Gastroesophageal sphincter (tissue), 4 donors: ENCODE measurements around the gene CMTR2. TPM values are rescaled to one million over a fixed set of nuclear protein-coding genes. Genes with fewer than 3 reads are reported as not detected.

ENCODE experiments used
- ATAC-seq: fragments of 150-250 bp; one replicate; pipeline ENCODE4 v1.9.1; 2016; ENCODE audit warnings: mild to moderate bottlenecking, moderate library complexity
- H3K27ac ChIP-seq, 4 donors: fragments of 200-600 bp; sonication (generic) in 3 of 4; 1 replicate in 3 of 4; 2 replicates in 1 of 4; pipeline ENCODE4 v1.5.1; 2016 to 2019
- H3K27me3 ChIP-seq: fragments of 200-600 bp; sonication (generic); one replicate; pipeline ENCODE4 v1.5.1; 2019
- H3K36me3 ChIP-seq, 2 donors: fragments of 200-600 bp; sonication (generic); one replicate each; pipeline ENCODE4 v1.5.1; 2019; ENCODE audit warnings: control low read depth in 1 of 2
- H3K4me1 ChIP-seq, 3 donors: fragments of 200-600 bp; sonication (generic); 1 replicate in 2 of 3; 2 replicates in 1 of 3; pipeline ENCODE4 v1.5.1; 2016 to 2019; ENCODE audit warnings: control low read depth in 2 of 3
- H3K4me3 ChIP-seq, 2 donors: fragments of 200-600 bp; sonication (generic); one replicate each; pipeline ENCODE4 v1.5.1; 2019; ENCODE audit warnings: mild to moderate bottlenecking in 1 of 2, moderate library complexity in 1 of 2
- H3K9me3 ChIP-seq, 3 donors: fragments of 200-600 bp; sonication (generic); one replicate each; pipeline ENCODE4 v1.5.1; 2017 to 2019; ENCODE audit warnings: control low read depth in 2 of 3
- EP300 ChIP-seq: sonication (generic); formaldehyde crosslinking; IDR thresholded peaks from one replicate; pipeline ENCODE4 v1.6.1; 2017; ENCODE audit warnings: antibody characterized with exemption, mild to moderate bottlenecking
- POLR2A ChIP-seq, 2 donors: fragments of 450-650 bp; IDR thresholded peaks; one replicate each; pipeline ENCODE4 v1.6.1; 2017; ENCODE audit warnings: antibody characterized with exemption in 2 of 2, mild to moderate bottlenecking in 2 of 2, moderate library complexity in 1 of 2
- POLR2AphosphoS5 ChIP-seq: sonication (generic); formaldehyde crosslinking; IDR thresholded peaks from one replicate; pipeline ENCODE4 v1.6.1; 2017; ENCODE audit warnings: antibody characterized with exemption
- WGBS, 2 donors: methylation state at CpG; one replicate each; pipeline ENCODE4 v1.1.5; 2018; ENCODE audit warnings: low coverage in 1 of 2; 5-methylcytosine and 5-hydroxymethylcytosine counted together
- total RNA-seq, 4 donors: library from RNA; depleted of rRNA; stranded (reverse); fragments of >200 nt; gene quantifications; one replicate each; pipeline ENCODE4 v1.1.0, GENCODE V29; 2016
- TF ChIP-seq, protein P1 (sequence below), 4 experiments: fragments of 200-600 bp in 2 of 4; fragments of 450-650 bp in 2 of 4; sonication (generic) in 1 of 4; IDR thresholded peaks; one replicate each; pipeline ENCODE4 v1.5.1; 2017 to 2019; ENCODE audit warnings: antibody characterized with exemption in 4 of 4, mild to moderate bottlenecking in 2 of 4, moderate library complexity in 2 of 4

Gene CMTR2
- total RNA-seq, 4 donors from 2014 or later = 10.6 to 30.2 (median 22.7) TPM

DNA sequence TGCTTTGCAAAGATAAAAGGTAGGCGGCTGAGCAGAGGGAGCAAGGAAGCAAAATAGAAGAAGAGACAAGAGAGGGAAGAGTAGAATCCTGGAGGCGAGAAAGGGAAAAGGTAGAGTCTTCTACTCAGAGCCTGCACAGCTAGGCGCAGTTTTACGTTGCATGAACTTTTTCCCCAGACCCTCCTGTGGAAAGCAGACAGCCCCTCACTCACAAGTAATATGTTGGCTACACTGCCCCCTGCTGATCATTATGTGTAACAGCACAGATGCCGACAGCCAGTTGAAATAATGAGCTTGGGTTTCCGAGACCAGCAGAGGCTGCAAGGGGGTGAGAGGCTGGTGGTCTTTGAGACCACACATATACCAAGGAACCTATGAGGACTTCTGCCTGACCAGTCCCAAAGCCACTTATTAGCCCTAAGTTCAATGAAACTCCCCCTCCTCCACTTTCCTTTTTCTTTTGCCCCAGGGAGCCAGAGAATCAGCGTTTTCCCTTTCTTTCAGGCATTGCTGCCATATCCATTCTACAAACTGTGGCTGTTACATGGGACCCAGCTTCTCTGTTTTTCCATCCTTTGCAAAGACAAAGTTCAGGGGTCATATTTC is 22.5 kb upstream of the CMTR2 start:
- TF ChIP-seq POLR2AphosphoS5 (no peak), POLR2A (IDR thresholded peaks at IDR 0.05) (no peak), EP300 (no peak)
- TF ChIP-seq, protein P1, sequence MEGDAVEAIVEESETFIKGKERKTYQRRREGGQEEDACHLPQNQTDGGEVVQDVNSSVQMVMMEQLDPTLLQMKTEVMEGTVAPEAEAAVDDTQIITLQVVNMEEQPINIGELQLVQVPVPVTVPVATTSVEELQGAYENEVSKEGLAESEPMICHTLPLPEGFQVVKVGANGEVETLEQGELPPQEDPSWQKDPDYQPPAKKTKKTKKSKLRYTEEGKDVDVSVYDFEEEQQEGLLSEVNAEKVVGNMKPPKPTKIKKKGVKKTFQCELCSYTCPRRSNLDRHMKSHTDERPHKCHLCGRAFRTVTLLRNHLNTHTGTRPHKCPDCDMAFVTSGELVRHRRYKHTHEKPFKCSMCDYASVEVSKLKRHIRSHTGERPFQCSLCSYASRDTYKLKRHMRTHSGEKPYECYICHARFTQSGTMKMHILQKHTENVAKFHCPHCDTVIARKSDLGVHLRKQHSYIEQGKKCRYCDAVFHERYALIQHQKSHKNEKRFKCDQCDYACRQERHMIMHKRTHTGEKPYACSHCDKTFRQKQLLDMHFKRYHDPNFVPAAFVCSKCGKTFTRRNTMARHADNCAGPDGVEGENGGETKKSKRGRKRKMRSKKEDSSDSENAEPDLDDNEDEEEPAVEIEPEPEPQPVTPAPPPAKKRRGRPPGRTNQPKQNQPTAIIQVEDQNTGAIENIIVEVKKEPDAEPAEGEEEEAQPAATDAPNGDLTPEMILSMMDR (IDR thresholded peaks at IDR 0.05) = peak; percentile 19 to 74 (median 38)
- Histone ChIP-seq H3K4me3 (no peak overlapping the region), H3K36me3 (no peaks in the 10 kb centered on the region), H3K9me3 (no peaks in the 10 kb centered on the region), H3K27me3 (peaks cover 27% of the 10 kb centered on the region), H3K27ac (no peak overlapping the region), H3K4me1 (no peaks in the 10 kb centered on the region)
- 9 to 18% methylated on average over 4 to 7 of the region's 7 CpGs for WGBS, 2 donors
- no peak for ATAC-seq

DNA sequence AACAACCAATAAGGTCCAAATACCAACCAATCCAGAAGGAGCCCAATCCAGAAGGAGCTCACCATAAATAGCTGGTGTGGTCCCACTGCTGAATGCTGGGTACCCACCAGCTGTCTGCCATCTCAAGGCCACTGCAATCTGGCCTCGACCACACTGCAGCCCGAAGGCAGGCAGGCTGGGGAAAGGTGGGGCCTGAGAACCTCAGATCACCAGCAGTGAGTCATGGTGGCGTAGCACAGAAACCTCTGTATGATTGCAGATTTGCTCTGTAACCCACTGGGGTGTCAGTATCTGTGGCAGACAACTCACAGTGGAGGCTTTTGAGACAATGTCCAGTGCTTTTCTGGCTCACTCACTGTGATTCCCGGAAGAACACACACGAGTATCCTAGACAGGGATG is 14.7 kb upstream of the CMTR2 start:
- ATAC-seq = no peak
- H3K36me3 ChIP-seq = no peaks in the 10 kb centered on the region
- H3K27me3 ChIP-seq = peaks cover 4% of the 10 kb centered on the region
- 90% methylated on average over 2 of the region's 5 CpGs; no CpG with 5 or more reads in 1 of the 2 donors for WGBS, 2 donors
- no peak overlapping the region for H3K4me3 ChIP-seq
- TF ChIP-seq EP300 (no peak), POLR2A (IDR thresholded peaks at IDR 0.05) (no peak), POLR2AphosphoS5 (no peak)
- TF ChIP-seq, protein P1 (IDR thresholded peaks at IDR 0.05) = no peak
- H3K9me3 ChIP-seq = peaks cover 0 to 13% (median 0%) of the 10 kb centered on the region in 3 donors
- H3K4me1 ChIP-seq = no peaks in the 10 kb centered on the region
- H3K27ac ChIP-seq = no peak overlapping the region

DNA sequence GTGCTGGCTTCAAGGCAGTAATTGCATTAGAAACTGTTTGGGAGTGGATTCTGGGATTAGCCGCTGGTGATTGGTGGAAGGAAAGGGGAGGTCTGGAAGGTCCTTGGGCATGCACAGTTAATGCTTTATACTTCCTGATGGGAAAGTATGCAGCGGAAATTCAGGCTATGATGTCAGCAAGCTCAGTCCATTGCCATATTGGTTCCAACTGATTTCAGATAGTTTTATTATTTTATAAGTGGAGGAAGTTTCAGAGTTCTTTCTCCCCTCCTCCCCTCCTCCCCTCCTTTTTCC is 8.1 kb upstream of the CMTR2 start:
- Histone ChIP-seq H3K4me1 (no peaks in the 10 kb centered on the region), H3K27me3 (peaks cover 50% of the 10 kb centered on the region), H3K9me3 (no peaks in the 10 kb centered on the region), H3K4me3 (no peak overlapping the region), H3K36me3 (no peaks in the 10 kb centered on the region), H3K27ac (no peak overlapping the region)
- WGBS, 2 donors = 37 to 47% methylated on average over 2 of the region's 2 CpGs
- no peak for ATAC-seq
- TF ChIP-seq EP300 = no peak
- TF ChIP-seq, protein P1 (IDR thresholded peaks at IDR 0.05) = no peak
- TF ChIP-seq POLR2A (IDR thresholded peaks at IDR 0.05) = no peak
- no peak for TF ChIP-seq POLR2AphosphoS5

DNA sequence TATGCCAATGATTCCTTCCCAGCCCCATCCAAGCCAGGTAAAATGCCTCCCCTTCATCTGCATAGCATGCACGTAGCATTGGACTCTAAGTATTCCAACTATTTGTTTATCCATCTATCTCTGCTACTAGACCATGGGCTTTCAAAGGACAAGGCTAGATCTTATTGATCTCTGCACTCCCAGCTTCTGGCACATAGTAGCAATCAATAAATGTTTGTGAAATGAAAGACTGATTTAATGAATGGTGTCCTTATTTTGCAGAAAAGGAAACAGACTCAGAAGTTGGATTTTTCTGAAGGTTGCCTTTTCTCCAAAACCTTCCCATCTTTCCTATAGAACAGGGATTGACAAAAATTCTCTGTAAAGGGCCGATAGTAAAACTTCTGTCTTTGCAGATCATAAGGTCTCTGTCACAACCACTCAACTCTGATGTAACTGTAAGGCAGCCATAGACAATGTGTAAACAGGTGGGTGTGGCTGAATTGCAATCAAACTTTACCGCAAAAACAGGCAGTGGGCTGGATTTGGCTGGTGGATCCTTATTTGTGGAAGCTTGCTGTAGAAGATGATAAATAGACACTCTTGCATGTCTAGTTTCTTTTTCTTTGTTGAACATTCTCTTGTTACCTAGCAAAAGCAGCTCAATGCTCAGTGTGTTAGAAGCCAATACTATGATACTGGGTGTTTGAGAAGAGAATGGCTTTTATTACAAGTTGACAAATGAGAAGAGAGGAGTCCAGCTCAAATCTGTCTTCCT is 7.6 kb upstream of the CMTR2 start:
- 50 to 59% methylated on average over 3 of the region's 3 CpGs for WGBS, 2 donors
- Histone ChIP-seq H3K4me1 (no peaks in the 10 kb centered on the region), H3K27me3 (peaks cover 54% of the 10 kb centered on the region), H3K36me3 (no peaks in the 10 kb centered on the region), H3K9me3 (no peaks in the 10 kb centered on the region), H3K4me3 (no peak overlapping the region), H3K27ac (no peak overlapping the region)
- TF ChIP-seq EP300 = no peak
- no peak for TF ChIP-seq POLR2AphosphoS5
- no peak for TF ChIP-seq POLR2A (IDR thresholded peaks at IDR 0.05)
- TF ChIP-seq, protein P1 (IDR thresholded peaks at IDR 0.05) = no peak
- ATAC-seq = no peak

DNA sequence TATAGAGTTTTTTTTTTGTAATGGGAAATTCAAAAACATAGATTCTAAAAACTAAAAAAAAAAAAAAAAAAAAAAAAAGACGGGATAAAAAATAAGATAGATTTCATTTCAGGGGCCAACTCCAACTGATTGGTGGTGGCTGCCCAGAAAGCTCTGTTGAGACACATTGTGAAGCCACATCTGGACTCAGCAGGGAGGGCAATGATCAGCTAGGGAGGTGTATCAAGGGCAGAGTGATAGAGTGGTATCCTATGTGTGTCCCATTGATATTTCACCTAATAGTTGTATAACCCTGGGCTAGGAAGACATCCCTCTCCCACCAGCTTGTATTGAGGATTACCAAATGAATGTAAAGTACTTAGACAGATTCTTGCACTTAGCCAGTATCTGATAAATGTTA is 6.7 kb upstream of the CMTR2 start:
- Histone ChIP-seq H3K4me3 (no peak overlapping the region), H3K9me3 (no peaks in the 10 kb centered on the region), H3K27ac (no peak overlapping the region), H3K36me3 (no peaks in the 10 kb centered on the region), H3K27me3 (peaks cover 59% of the 10 kb centered on the region), H3K4me1 (no peaks in the 10 kb centered on the region)
- ATAC-seq = no peak
- TF ChIP-seq EP300 (no peak), POLR2AphosphoS5 (no peak), POLR2A (IDR thresholded peaks at IDR 0.05) (no peak)
- TF ChIP-seq, protein P1 (IDR thresholded peaks at IDR 0.05) = no peak
- WGBS, 2 donors = 100% methylated on average over 1 of the region's 1 CpG
